ENCODE results near the gene KCNJ13.

The KCNJ13 gene

DNA sequence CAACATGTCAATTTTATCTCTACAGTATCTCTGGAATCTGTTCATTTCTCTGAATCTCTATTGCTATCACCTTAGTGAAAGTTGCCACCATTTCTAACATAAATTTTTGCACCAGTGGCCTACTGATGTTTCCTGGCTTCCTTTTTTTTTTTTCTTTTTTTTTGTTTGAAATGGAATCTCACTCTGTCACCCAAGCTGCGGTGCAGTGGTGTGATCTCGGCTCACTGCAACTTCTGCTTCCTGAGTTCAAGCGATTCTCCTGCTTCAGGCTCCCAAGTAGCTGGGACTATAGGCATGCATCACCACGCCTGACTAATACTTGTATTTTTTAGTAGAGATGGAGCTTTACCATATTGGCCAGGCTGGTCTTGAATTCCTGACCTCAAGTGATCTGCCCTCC, 35.1 kb downstream of the KCNJ13 start:
- Histone ChIP-seq H3K27ac (no peak overlapping the region), H3K79me2 (ENCODE audit: insufficient read depth, low read depth) (no peaks in the 10 kb centered on the region; the same call in 1 of the 2 replicates), H3K4me2 (no peak overlapping the region), H3K4me3 (IDR thresholded peaks at IDR 0.05; ENCODE audit: insufficient read depth, low read depth, low read length) (no peak overlapping the region), H3K36me3 (ENCODE audit: insufficient read depth) (no peaks in the 10 kb centered on the region), H3K9ac (no peak overlapping the region), H4K20me1 (ENCODE audit: insufficient read depth) (no peaks in the 10 kb centered on the region), H2AFZ (ENCODE audit: low read depth) (no peak overlapping the region), H3K4me1 (ENCODE audit: low read depth, poor library complexity, severe bottlenecking) (no peaks in the 10 kb centered on the region), H3K27me3 (ENCODE audit: insufficient read depth, low read depth) (no peaks in the 10 kb centered on the region)
- TF ChIP-seq, protein P1, sequence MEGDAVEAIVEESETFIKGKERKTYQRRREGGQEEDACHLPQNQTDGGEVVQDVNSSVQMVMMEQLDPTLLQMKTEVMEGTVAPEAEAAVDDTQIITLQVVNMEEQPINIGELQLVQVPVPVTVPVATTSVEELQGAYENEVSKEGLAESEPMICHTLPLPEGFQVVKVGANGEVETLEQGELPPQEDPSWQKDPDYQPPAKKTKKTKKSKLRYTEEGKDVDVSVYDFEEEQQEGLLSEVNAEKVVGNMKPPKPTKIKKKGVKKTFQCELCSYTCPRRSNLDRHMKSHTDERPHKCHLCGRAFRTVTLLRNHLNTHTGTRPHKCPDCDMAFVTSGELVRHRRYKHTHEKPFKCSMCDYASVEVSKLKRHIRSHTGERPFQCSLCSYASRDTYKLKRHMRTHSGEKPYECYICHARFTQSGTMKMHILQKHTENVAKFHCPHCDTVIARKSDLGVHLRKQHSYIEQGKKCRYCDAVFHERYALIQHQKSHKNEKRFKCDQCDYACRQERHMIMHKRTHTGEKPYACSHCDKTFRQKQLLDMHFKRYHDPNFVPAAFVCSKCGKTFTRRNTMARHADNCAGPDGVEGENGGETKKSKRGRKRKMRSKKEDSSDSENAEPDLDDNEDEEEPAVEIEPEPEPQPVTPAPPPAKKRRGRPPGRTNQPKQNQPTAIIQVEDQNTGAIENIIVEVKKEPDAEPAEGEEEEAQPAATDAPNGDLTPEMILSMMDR (conservative IDR thresholded peaks at IDR 0.05; ENCODE audit: low read depth, low read length), result no peak

DNA sequence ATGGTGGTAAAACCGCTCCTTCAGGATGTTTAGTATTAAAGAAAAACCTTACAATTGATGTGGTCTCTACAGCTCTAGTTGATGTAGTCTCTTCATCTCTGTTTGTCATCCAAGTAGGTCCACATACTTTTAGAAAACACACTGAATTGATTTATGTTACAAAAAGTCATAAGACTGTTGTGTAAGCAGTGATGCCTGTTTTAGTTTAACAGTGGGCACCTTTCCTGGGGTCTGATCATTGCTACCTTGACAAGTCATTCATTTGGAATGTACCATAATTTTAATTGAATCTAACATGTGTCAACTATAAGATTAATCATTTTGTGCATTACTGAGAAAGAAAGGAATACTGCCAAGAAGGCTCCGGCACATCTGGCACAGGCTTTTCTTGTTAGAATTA, 44.9 kb downstream of the KCNJ13 start:
- peak overlapping the region; percentile 31; the same call in 1 of the 2 replicates for H3K27ac ChIP-seq
- H3K4me1 ChIP-seq (ENCODE audit: low read depth, poor library complexity, severe bottlenecking), result peaks cover 16% of the 10 kb centered on the region
- 0 out of 2 replicates have a peak, but pooled peaks cover 7% of the 10 kb centered on the region for H3K36me3 ChIP-seq (ENCODE audit: insufficient read depth)
- H3K9ac ChIP-seq, result no peak overlapping the region
- no peak overlapping the region for H2AFZ ChIP-seq (ENCODE audit: low read depth)
- peaks cover 21% of the 10 kb centered on the region; the same call in 1 of the 2 replicates for H3K79me2 ChIP-seq (ENCODE audit: insufficient read depth, low read depth)
- no peak overlapping the region for H3K4me3 ChIP-seq (IDR thresholded peaks at IDR 0.05; ENCODE audit: insufficient read depth, low read depth, low read length)
- H4K20me1 ChIP-seq (ENCODE audit: insufficient read depth), result 0 out of 2 replicates have a peak, but pooled peaks cover 4% of the 10 kb centered on the region
- TF ChIP-seq, protein P1 (conservative IDR thresholded peaks at IDR 0.05; ENCODE audit: low read depth, low read length), result no peak
- no peaks in the 10 kb centered on the region for H3K27me3 ChIP-seq (ENCODE audit: insufficient read depth, low read depth)
- H3K4me2 ChIP-seq, result 0 out of 2 replicates have a peak overlapping the region, but pooled peaks have one; percentile 23

DNA sequence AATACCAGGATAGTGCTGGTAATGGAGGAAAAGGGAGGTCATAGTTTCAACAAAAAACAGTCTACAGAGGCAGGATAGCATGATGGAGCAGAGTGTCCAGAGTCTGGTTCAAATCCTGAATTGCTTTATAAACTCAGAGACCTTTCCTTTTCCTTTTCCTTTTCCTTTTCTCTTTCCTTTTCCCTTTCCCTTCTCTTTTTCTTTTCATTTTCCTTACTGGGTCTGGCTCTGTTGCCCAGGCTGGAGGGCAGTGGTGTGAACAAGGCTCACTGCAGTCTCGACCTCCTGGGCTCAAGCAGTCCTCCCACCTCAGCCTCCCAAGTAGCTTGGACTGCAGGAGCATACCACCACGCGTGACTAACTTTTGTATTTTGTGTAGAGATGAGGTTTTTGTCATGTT, 47.6 kb downstream of the KCNJ13 start:
- H3K4me1 ChIP-seq (ENCODE audit: low read depth, poor library complexity, severe bottlenecking), result peaks cover 16% of the 10 kb centered on the region
- H4K20me1 ChIP-seq (ENCODE audit: insufficient read depth), result 0 out of 2 replicates have a peak, but pooled peaks cover 4% of the 10 kb centered on the region
- H3K4me2 ChIP-seq, result no peak overlapping the region
- no peak overlapping the region for H3K9ac ChIP-seq
- H3K27me3 ChIP-seq (ENCODE audit: insufficient read depth, low read depth), result no peaks in the 10 kb centered on the region
- no peak overlapping the region for H3K4me3 ChIP-seq (IDR thresholded peaks at IDR 0.05; ENCODE audit: insufficient read depth, low read depth, low read length)
- H2AFZ ChIP-seq (ENCODE audit: low read depth), result no peak overlapping the region
- no peak overlapping the region for H3K27ac ChIP-seq
- TF ChIP-seq, protein P1 (conservative IDR thresholded peaks at IDR 0.05; ENCODE audit: low read depth, low read length), result no peak
- peaks cover 27% of the 10 kb centered on the region; the same call in 1 of the 2 replicates for H3K79me2 ChIP-seq (ENCODE audit: insufficient read depth, low read depth)
- no peaks in the 10 kb centered on the region for H3K36me3 ChIP-seq (ENCODE audit: insufficient read depth)

DNA sequence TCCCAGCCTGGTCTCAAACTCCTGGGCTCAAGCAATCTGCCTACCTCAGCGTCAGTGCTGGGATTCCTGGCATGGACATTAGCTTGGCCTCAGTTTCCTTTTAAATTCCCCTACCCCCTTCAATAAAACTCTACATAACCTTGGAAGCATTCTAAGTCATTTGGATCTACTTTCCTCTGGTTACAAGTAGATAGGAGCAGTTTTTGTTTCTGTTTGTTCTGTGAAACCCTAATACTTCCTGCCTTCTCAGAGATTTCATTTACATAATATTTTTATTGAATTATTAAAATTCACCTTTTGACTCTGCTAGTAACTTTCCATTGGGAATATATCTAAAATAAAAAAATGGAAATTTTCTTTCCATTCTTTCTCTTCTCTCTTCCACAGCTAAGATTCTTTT, 53.3 kb downstream of the KCNJ13 start:
- 0 out of 2 replicates have a peak, but pooled peaks cover 7% of the 10 kb centered on the region for H4K20me1 ChIP-seq (ENCODE audit: insufficient read depth)
- no peak overlapping the region for H2AFZ ChIP-seq (ENCODE audit: low read depth)
- H3K4me3 ChIP-seq (IDR thresholded peaks at IDR 0.05; ENCODE audit: insufficient read depth, low read depth, low read length), result no peak overlapping the region
- peaks cover 5% of the 10 kb centered on the region; the same call in 1 of the 2 replicates for H3K36me3 ChIP-seq (ENCODE audit: insufficient read depth)
- no peaks in the 10 kb centered on the region for H3K4me1 ChIP-seq (ENCODE audit: low read depth, poor library complexity, severe bottlenecking)
- H3K4me2 ChIP-seq, result no peak overlapping the region
- no peaks in the 10 kb centered on the region for H3K27me3 ChIP-seq (ENCODE audit: insufficient read depth, low read depth)
- peaks cover 41% of the 10 kb centered on the region for H3K79me2 ChIP-seq (ENCODE audit: insufficient read depth, low read depth)
- TF ChIP-seq, protein P1 (conservative IDR thresholded peaks at IDR 0.05; ENCODE audit: low read depth, low read length), result no peak
- H3K27ac ChIP-seq, result no peak overlapping the region
- H3K9ac ChIP-seq, result no peak overlapping the region

Data from KMS-11 (cell line).